CD4-positive, alpha-beta T cell (primary cell): ENCODE results near the gene LMF1. TPM values are rescaled to one million over a fixed set of nuclear protein-coding genes. Genes with fewer than 3 reads are reported as not detected.

Experiments
- ATAC-seq: fragments of 200-7000 bp; cut with Tn5 transposase; one replicate; pipeline ENCODE4 v1.10.0; 2022; ENCODE audit warnings: mild to moderate bottlenecking; ENCODE audit not compliant: poor library complexity
- CTCF ChIA-PET: fragments of 350-600 bp; sonication (Branson Sonifier 250); formaldehyde crosslinking; loops from one replicate; lab custom pipeline; 2021; ENCODE audit warnings: antibody characterized with exemption, inconsistent platforms; lab: Charles Lee
- POLR2A ChIA-PET: fragments of 350-600 bp; sonication (Branson Sonifier 250); formaldehyde crosslinking; loops from one replicate; lab custom pipeline; 2021; ENCODE audit warnings: antibody characterized with exemption, inconsistent platforms; lab: Charles Lee
- DNase-seq, 14 experiments: peaks; one replicate each; pipeline ENCODE4 v3.0.0-alpha.2; 2013 to 2020; ENCODE audit warnings: mixed read lengths in 2 of 14
- H3K27ac ChIP-seq, 2 donors: one replicate each; pipeline versions ENCODE4 v1.5.1 to v1.7.0; 2013; ENCODE audit warnings: low read length in 2 of 2, low read depth in 1 of 2, mild to moderate bottlenecking in 1 of 2
- H3K27me3 ChIP-seq, 2 experiments: 1 replicate in 1 of 2; 2 replicates in 1 of 2; pipeline versions ENCODE4 v1.6.1 to v1.7.0; 2013; ENCODE audit warnings: low read length in 2 of 2, control low read depth in 1 of 2, mild to moderate bottlenecking in 1 of 2, moderate library complexity in 1 of 2; ENCODE audit not compliant: insufficient read depth in 2 of 2, control insufficient read depth in 1 of 2
- H3K36me3 ChIP-seq: one replicate; pipeline ENCODE4 v1.6.1; 2013; ENCODE audit warnings: low read length, control low read depth; ENCODE audit not compliant: insufficient read depth
- H3K4me1 ChIP-seq: one replicate; pipeline ENCODE4 v1.6.1; 2013; ENCODE audit warnings: low read length, control low read depth; ENCODE audit not compliant: insufficient read depth
- H3K4me3 ChIP-seq: one replicate; pipeline ENCODE4 v1.5.1; 2013; ENCODE audit warnings: mild to moderate bottlenecking, low read length, moderate library complexity
- H3K9me3 ChIP-seq, 2 experiments: 1 replicate in 1 of 2; 2 replicates in 1 of 2; pipeline versions ENCODE4 v1.6.1 to v1.7.0; 2013; ENCODE audit warnings: low read length in 2 of 2, mild to moderate bottlenecking in 2 of 2, control low read depth in 1 of 2, moderate library complexity in 1 of 2; ENCODE audit not compliant: control insufficient read depth in 1 of 2, insufficient read depth in 1 of 2
- H3K27ac Mint-ChIP-seq: one replicate; pipeline ENCODE4 v1.8.0; 2020; ENCODE audit warnings: mixed read lengths
- H3K27me3 Mint-ChIP-seq: one replicate; pipeline ENCODE4 v1.8.0; 2021; ENCODE audit warnings: mixed read lengths
- H3K36me3 Mint-ChIP-seq: one replicate; pipeline ENCODE4 v1.8.0; 2021; ENCODE audit warnings: low read depth, mixed read lengths
- H3K4me1 Mint-ChIP-seq: one replicate; pipeline ENCODE4 v1.8.0; 2021; ENCODE audit warnings: low read depth, mixed read lengths
- H3K4me3 Mint-ChIP-seq: one replicate; pipeline ENCODE4 v1.8.0; 2020; ENCODE audit warnings: mild to moderate bottlenecking, mixed read lengths
- H3K9me3 Mint-ChIP-seq: one replicate; pipeline ENCODE4 v1.8.0; 2020; ENCODE audit warnings: mixed read lengths
- CTCF ChIP-seq: fragments of 200-600 bp; IDR thresholded peaks from one replicate; pipeline ENCODE4 v1.8.0; 2022; ENCODE audit warnings: antibody characterized with exemption, mild to moderate bottlenecking
- intact Hi-C, 2 experiments: fragments of 100-400 bp; cut with DNase I in 1 of 2; cut with micrococcal nuclease in 1 of 2; formaldehyde crosslinking; loops; one replicate each; pipeline versions ENCODE4 v1.15.1 to v1.9.0; 2023 to 2025; cut with DNase I, micrococcal nuclease
- total RNA-seq, 174 experiments: library from RNA in 2 of 174; stranded (reverse) in 2 of 174; gene quantifications; one replicate each; pipeline ENCODE4 v1.2.3 and lab custom pipeline; 2021 to 2026

Gene LMF1
- total RNA-seq, 2 experiments from 2014 or later: 26.8 to 27.6 TPM

DNA sequence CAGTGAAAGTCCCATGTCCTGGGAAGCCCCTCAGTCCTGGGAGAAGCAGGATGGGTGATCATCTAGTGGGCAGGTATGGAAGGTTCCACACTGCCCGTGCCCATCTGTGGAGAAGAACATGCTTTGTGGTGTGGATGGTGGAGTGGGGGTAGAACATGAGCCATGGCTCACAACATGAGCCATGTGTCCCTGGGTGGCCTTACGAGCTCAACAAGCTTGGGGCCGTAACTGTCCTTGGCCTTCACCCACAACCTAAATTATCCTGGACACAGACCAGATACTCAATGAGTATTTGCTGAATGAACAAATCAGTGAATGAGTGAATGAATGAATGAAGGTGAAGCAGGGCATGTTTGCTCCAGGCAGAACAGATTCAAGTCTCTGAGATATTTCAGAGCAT lies 24.3 kb upstream of the LMF1 start:
- Mint-ChIP-seq H3K4me1 (peaks cover 38% of the 10 kb centered on the region), H3K27me3 (no peaks in the 10 kb centered on the region), H3K4me3 (no peak overlapping the region), H3K27ac (peak overlapping the region; percentile 88), H3K36me3 (no peaks in the 10 kb centered on the region), H3K9me3 (no peaks in the 10 kb centered on the region)
- ChIA-PET CTCF (interaction anchor here (1.0 kb wide), 1 partner anchor 31 kb away, joined by 3 read pairs; no protein-coding TSS in a partner anchor), POLR2A (interaction anchor here (1.4 to 5.5 kb wide), 3 partner anchors 9 to 31 kb away, joined by 3 to 78 read pairs (median 4); partner anchors contain the start of gene SOX8)
- intact Hi-C loops: no loop called here
- DNase-seq: no peak
- Histone ChIP-seq H3K27ac (no peak overlapping the region), H3K27me3 (no peaks in the 10 kb centered on the region), H3K9me3 (no peaks in the 10 kb centered on the region), H3K36me3 (no peaks in the 10 kb centered on the region), H3K4me3 (no peak overlapping the region), H3K4me1 (peaks cover 53% of the 10 kb centered on the region)
- no peak for ATAC-seq
- no peak for TF ChIP-seq CTCF

- Histone ChIP-seq H3K9me3 (no peaks in the 10 kb centered on the region), H3K4me3 (no peak overlapping the region), H3K27ac (no peak overlapping the region), H3K4me1 (peaks cover 39% of the 10 kb centered on the region), H3K27me3 (no peaks in the 10 kb centered on the region), H3K36me3 (no peaks in the 10 kb centered on the region)
- no peaks in the 10 kb centered on the region for H3K36me3 Mint-ChIP-seq
- ATAC-seq (no peak), DNase-seq (no peak)
- peaks cover 31% of the 10 kb centered on the region for H3K4me1 Mint-ChIP-seq
- intact Hi-C loops: no loop called here
- no peak overlapping the region for H3K4me3 Mint-ChIP-seq
- CTCF ChIA-PET: no interaction called here
- no peak overlapping the region for H3K27ac Mint-ChIP-seq
- no peak for TF ChIP-seq CTCF
- H3K27me3 Mint-ChIP-seq: no peaks in the 10 kb centered on the region
- POLR2A ChIA-PET: interaction anchor here (5.5 kb wide), 1 partner anchor 12 kb away, joined by 78 read pairs; the partner anchor contains the start of gene SOX8
- H3K9me3 Mint-ChIP-seq: no peaks in the 10 kb centered on the region
Observed at GRCh38 chr16:993731-994130, 22.9 kb upstream of the LMF1 start.

DNA sequence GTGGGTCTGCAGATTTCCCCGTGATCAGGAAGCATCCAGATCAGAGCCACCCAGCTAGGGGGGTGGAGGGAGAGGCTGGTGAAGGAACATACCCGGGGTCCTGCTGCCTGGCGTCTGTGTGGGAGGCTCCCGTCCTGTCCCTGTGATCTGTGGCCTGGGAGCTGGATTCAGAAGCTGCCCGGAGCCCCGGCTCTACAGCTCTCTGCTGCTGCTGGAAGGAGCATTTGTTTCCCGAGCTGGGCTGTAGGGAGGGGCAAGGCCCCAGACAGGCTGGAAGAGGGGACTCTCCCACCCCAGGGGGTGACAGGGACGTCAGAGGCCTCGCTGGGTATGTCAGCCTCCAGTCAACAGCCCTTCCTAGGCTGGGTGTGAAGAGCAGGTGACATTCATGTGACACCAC lies 21.0 kb upstream of the LMF1 start:
- no peak for ATAC-seq
- CTCF ChIA-PET: no interaction called here

More for the DNA sequence above, 21.0 kb upstream of the LMF1 start:
- Mint-ChIP-seq H3K27ac (no peak overlapping the region), H3K4me3 (no peak overlapping the region), H3K9me3 (no peaks in the 10 kb centered on the region), H3K4me1 (peaks cover 16% of the 10 kb centered on the region), H3K36me3 (no peaks in the 10 kb centered on the region), H3K27me3 (no peaks in the 10 kb centered on the region)
- Histone ChIP-seq H3K4me1 (peaks cover 20% of the 10 kb centered on the region), H3K9me3 (no peaks in the 10 kb centered on the region), H3K27me3 (no peaks in the 10 kb centered on the region), H3K36me3 (no peaks in the 10 kb centered on the region), H3K27ac (no peak overlapping the region), H3K4me3 (no peak overlapping the region)
- intact Hi-C loops: no loop called here
- POLR2A ChIA-PET: no interaction called here
- no peak for DNase-seq
- TF ChIP-seq CTCF: no peak
